ENCODE measurements around the gene ADGRF5.

The ADGRF5 gene

GRCh38 chr6:46931416-46931815 is 9.7 kb upstream of the ADGRF5 start:
- no peak for DNase-seq

GRCh38 chr6:46930331-46930730 is 8.6 kb upstream of the ADGRF5 start:
- DNase-seq: no peak

GRCh38 chr6:46927066-46927465 is 5.3 kb upstream of the ADGRF5 start:
- no peak for DNase-seq

- no peak for DNase-seq
These were observed 4.7 kb upstream of the ADGRF5 start for GRCh38 chr6:46926481-46926880.

GRCh38 chr6:46925563-46926253 is 4.0 kb upstream of the ADGRF5 start:
- DNase-seq: no peak

- DNase-seq: no peak
These were observed 1.7 kb upstream of the ADGRF5 start for GRCh38 chr6:46923476-46923875.

GRCh38 chr6:46921059-46921458 is 679 bp downstream of the ADGRF5 start:
- DNase-seq: no peak

GRCh38 chr6:46918806-46919205 is 2.9 kb downstream of the ADGRF5 start:
- no peak for DNase-seq

- DNase-seq: no peak
These were observed 4.7 kb downstream of the ADGRF5 start for GRCh38 chr6:46917002-46917545.

GRCh38 chr6:46915866-46916265 is 5.9 kb downstream of the ADGRF5 start:
- no peak for DNase-seq

- DNase-seq: no peak
These were observed 6.4 kb downstream of the ADGRF5 start for GRCh38 chr6:46915380-46915779.

GRCh38 chr6:46914279-46914810 is 7.4 kb downstream of the ADGRF5 start:
- DNase-seq: no peak

- no peak for DNase-seq
These were observed 12.4 kb downstream of the ADGRF5 start for GRCh38 chr6:46909371-46909770.

- no peak for DNase-seq
These were observed 15.0 kb downstream of the ADGRF5 start for GRCh38 chr6:46906776-46907175.

- DNase-seq: no peak
These were observed 17.6 kb downstream of the ADGRF5 start for GRCh38 chr6:46904117-46904516.

GRCh38 chr6:46903175-46903574 is 18.6 kb downstream of the ADGRF5 start:
- DNase-seq: no peak

GRCh38 chr6:46901882-46902314 is 19.8 kb downstream of the ADGRF5 start:
- no peak for DNase-seq

GRCh38 chr6:46900266-46900665 is 21.5 kb downstream of the ADGRF5 start:
- DNase-seq: no peak

- DNase-seq: no peak
These were observed 22.1 kb downstream of the ADGRF5 start for GRCh38 chr6:46899659-46900058.

- no peak for DNase-seq
These were observed 23.7 kb downstream of the ADGRF5 start for GRCh38 chr6:46898006-46898405.

GRCh38 chr6:46896871-46897270 is 24.9 kb downstream of the ADGRF5 start:
- no peak for DNase-seq

GRCh38 chr6:46895930-46896329 is 25.8 kb downstream of the ADGRF5 start:
- DNase-seq: no peak

- DNase-seq: no peak
These were observed 27.3 kb downstream of the ADGRF5 start for GRCh38 chr6:46894433-46894832.

GRCh38 chr6:46893648-46894047 is 28.1 kb downstream of the ADGRF5 start:
- DNase-seq: no peak

Data from activated CD4-positive, CD25-positive, alpha-beta regulatory T cell treated with anti-CD3 and anti-CD28 coated beads, Interleukin-2, amount 50 U/mL, for 72 hours (primary cell).